ENCODE data around the gene LDOC1.

LDOC1 gene

DNA sequence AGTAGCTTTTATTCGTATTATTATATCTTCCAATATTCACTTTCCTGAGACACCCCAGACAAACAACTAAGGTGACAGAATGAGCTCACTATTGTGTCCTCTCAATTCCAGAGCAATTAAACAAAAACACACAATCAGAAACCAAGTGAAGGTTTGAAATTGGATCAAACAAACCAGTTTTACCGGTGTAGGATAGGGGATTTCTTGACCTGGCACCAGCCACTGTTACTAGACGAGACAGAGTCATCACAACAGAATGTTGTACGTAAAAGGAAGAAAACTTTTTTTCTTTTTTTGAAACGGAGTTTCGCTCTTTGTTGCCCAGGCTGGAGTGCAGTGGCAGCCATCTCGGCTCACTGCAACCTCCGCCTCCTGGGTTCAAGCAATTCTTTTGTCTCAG is 43.7 kb downstream of the LDOC1 start:
- Histone ChIP-seq H3K27me3 (ENCODE audit: insufficient read depth, low read depth) (no peaks in the 10 kb centered on the region), H2AFZ (ENCODE audit: low read depth) (no peak overlapping the region), H3K79me2 (ENCODE audit: insufficient read depth, low read depth) (no peaks in the 10 kb centered on the region), H3K36me3 (ENCODE audit: insufficient read depth) (no peaks in the 10 kb centered on the region), H4K20me1 (ENCODE audit: insufficient read depth) (no peaks in the 10 kb centered on the region), H3K4me2 (no peak overlapping the region), H3K4me1 (ENCODE audit: low read depth, poor library complexity, severe bottlenecking) (no peaks in the 10 kb centered on the region), H3K4me3 (IDR thresholded peaks at IDR 0.05; ENCODE audit: insufficient read depth, low read depth, low read length) (no peak overlapping the region), H3K9ac (no peak overlapping the region), H3K27ac (no peak overlapping the region)
- TF ChIP-seq, protein P1, sequence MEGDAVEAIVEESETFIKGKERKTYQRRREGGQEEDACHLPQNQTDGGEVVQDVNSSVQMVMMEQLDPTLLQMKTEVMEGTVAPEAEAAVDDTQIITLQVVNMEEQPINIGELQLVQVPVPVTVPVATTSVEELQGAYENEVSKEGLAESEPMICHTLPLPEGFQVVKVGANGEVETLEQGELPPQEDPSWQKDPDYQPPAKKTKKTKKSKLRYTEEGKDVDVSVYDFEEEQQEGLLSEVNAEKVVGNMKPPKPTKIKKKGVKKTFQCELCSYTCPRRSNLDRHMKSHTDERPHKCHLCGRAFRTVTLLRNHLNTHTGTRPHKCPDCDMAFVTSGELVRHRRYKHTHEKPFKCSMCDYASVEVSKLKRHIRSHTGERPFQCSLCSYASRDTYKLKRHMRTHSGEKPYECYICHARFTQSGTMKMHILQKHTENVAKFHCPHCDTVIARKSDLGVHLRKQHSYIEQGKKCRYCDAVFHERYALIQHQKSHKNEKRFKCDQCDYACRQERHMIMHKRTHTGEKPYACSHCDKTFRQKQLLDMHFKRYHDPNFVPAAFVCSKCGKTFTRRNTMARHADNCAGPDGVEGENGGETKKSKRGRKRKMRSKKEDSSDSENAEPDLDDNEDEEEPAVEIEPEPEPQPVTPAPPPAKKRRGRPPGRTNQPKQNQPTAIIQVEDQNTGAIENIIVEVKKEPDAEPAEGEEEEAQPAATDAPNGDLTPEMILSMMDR (conservative IDR thresholded peaks at IDR 0.05; ENCODE audit: low read depth, low read length): no peak

- H4K20me1 ChIP-seq (ENCODE audit: insufficient read depth): no peaks in the 10 kb centered on the region
- no peak overlapping the region for H2AFZ ChIP-seq (ENCODE audit: low read depth)
- no peaks in the 10 kb centered on the region for H3K4me1 ChIP-seq (ENCODE audit: low read depth, poor library complexity, severe bottlenecking)
- no peak overlapping the region for H3K4me2 ChIP-seq
- no peak overlapping the region for H3K9ac ChIP-seq
- TF ChIP-seq, protein P1 (conservative IDR thresholded peaks at IDR 0.05; ENCODE audit: low read depth, low read length): no peak
- H3K79me2 ChIP-seq (ENCODE audit: insufficient read depth, low read depth): no peaks in the 10 kb centered on the region
- no peaks in the 10 kb centered on the region for H3K27me3 ChIP-seq (ENCODE audit: insufficient read depth, low read depth)
- H3K27ac ChIP-seq: no peak overlapping the region
- no peak overlapping the region for H3K4me3 ChIP-seq (IDR thresholded peaks at IDR 0.05; ENCODE audit: insufficient read depth, low read depth, low read length)
- no peaks in the 10 kb centered on the region for H3K36me3 ChIP-seq (ENCODE audit: insufficient read depth)
Observed at GRCh38 chrX:141127146-141127545, 49.8 kb downstream of the LDOC1 start.

Data from KMS-11 (cell line).